Erythroblast (primary cell): ENCODE results near the gene TM6SF1.

ENCODE experiments used
- GATA1 ChIP-seq: IDR thresholded peaks from 2 replicates; pipeline ENCODE4 v1.6.1; 2011; ENCODE audit warnings: low read depth, mild to moderate bottlenecking, control low read depth, low read length, moderate library complexity
- POLR2A ChIP-seq: IDR thresholded peaks from 2 replicates; pipeline ENCODE4 v1.6.1; 2011; ENCODE audit warnings: mild to moderate bottlenecking, low read length

- TF ChIP-seq POLR2A = no peak
- TF ChIP-seq GATA1 = no peak
These were observed at the start of gene TM6SF1 for GRCh38 chr15:83106994-83107840.
